OCI-M2 (cell line): ENCODE results near the gene NR1H3.

Source experiments
- DNase-seq: peaks from one replicate; lab custom pipeline; 2025; ENCODE audit not compliant: unreplicated experiment; lab: John Stamatoyannopoulos, UW

Gene NR1H3

DNA sequence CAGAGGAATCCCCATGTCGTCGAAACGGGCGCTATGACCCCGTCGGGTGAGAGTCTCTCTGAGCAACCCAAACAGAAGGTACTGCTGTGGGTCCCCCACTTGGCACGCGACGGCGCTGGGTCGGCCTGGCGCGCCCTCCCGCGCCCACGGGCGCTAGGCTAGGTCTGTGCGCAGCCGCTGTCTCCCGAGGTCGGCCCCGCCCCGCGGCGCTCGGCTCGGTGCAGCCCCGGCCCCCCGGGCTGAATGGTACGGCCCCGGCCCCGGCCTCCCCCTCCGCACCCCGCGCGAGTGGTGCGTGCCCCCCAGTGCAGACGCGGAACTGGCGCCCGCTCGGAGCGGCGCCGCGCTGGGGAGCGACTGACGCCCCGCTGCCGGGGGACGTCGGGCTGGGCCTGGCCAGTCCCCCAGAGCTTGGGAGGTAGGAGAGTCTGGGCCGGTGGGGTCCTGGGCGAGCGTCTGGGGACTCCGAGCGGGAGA is 12.1 kb downstream of the NR1H3 start, which contains the start of gene MADD:
Gene MADD, plus strand, starts transcription at position 305 of the 477 bp plus-strand sequence.
- no peak for DNase-seq

DNA sequence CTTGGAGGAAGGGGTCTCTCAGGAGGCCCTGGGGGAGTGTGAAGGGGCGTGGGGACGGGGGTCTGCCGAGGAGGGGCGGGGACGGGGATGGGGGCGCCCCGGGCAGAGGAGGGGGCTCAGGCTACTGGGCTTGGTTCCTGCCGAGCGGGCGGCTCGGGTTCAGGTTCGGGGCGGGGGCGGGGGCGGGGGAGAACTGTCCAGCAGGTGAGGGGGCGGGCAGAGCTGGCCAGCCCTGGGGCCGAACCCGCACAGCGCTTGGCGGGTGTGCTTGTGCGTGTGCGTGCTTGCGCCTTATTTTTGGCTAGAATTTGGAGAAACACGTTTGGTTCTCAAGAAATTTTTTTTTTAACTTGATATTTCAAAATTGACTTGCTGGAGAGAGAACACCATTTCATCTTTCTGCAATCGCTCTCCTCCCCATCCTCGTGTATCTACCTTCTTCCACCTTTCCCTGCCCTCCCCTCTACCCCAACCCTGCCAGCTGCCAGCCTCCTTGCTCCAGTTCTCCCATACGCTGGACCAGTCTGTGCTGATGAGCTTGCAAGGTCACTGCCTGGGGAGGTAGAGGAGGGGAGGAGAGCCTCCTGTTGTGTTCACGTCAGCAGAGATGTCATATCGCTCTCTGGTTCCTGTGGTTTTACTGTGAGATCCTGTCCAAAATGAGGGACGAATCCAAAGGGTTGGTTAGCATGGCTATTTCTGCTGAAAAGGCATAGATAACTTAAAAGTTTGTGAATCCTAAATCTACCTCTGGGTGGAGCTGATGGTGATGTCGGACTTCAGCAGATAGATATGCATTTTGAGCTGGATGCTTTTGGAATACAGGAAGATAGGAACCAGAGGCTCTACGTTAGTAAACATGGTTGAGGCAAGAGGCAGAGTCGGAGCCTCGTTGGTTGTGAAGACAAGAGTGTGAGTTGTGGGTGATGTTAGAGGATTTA is 12.8 kb downstream of the NR1H3 start:
- no peak for DNase-seq

DNA sequence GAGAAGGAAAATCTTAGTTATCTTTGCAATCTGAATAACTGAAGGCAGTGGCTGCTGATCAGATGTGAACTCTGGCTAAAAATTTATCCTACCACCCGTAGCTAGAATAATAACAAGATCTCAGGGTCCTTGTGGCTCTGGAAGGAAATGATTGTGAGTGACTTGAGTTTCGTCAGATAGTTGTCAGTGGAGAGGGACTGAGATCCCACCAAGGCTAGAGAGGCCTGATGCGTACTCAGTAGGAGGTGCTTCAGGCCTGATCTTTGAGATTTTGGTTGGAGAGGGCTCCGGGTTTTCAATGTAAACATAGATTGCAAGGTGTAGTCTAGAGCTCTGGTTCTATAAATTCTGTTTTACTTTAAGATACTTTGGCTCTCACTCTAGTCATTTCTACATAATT is 13.5 kb downstream of the NR1H3 start:
- no peak for DNase-seq

DNA sequence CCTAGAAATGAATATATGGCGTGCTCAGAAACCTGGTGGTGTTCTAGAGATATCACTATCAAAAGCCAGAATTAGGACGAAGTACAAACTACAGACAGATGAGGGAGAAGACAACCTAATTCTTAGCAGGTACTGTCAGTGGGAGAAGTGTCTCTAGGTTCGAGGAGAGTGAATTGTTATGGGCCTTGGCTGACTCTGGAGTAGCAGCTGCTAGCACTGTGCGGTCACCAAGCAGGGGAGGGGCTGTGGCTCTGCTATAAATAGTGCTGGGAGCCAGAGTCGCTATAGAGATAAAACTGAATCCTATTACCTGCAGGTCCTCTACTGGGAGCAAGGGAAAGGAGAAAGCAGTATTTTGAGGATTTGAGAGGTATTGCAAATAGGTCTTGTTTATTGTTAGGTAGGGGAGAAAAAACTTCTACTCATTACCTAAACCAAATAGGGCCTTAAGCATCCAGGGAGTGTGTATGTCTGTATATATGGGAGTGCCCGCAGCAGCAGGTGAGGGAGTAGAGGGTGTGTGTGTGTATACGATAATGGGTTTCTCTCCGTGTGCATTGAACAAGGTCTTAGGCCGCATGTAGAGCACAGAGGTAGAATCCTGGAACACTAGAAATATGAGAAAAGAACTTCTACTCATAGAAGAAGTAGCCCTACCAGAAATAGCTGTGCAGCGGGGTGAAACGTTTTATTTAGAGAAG is 14.3 kb downstream of the NR1H3 start:
- no peak for DNase-seq

DNA sequence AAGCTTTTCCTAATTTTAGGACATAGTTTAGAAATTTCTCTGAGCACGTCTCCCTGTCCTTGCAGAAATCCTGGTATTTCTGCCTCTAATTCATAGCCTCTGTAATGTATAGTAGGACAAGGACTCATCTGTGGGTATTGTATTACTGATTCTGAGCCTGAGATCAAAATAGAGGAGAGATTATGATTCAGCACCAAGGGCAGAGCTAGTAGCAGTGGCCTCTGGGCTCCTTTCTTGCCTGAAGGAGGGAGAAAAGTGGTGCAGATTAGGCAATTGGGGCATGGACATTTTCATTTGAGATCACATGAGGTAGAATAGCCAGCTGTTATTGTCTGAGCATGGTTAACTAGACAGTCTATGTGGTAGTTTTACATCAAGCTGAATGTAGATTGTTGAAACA is 14.9 kb downstream of the NR1H3 start:
- DNase-seq = no peak

DNA sequence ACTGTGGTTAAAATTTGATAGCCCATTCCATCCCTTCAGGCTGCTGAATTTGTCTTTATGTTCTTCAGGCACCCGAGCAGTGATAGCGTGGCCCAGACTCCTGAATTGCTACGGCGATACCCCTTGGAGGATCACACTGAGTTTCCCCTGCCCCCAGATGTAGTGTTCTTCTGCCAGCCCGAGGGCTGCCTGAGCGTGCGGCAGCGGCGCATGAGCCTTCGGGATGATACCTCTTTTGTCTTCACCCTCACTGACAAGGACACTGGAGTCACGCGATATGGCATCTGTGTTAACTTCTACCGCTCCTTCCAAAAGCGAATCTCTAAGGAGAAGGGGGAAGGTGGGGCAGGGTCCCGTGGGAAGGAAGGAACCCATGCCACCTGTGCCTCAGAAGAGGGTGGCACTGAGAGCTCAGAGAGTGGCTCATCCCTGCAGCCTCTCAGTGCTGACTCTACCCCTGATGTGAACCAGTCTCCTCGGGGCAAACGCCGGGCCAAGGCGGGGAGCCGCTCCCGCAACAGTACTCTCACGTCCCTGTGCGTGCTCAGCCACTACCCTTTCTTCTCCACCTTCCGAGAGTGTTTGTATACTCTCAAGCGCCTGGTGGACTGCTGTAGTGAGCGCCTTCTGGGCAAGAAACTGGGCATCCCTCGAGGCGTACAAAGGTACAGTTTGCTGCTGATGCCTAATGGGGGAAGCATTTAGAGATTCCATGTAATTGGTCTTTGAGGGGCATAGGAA is 16.9 kb downstream of the NR1H3 start:
- no peak for DNase-seq

DNA sequence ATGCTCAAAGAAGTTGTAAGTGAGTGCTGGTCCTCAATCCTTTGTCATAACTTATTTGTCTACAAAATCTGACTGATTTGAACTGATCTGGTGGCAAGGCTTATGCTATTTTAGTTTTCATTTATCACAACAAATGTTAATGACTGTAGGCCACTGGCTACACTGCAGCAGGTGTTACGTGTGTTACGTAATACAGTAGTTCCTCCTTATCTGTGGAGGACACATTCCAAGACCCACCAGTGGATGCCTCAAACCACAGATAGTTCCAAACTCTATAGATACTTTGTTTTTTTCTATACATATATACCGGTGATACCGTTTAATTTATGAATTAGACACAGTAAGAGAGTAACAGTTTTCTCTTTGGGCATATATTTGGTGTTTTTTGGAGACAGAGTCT is 19.1 kb downstream of the NR1H3 start:
- no peak for DNase-seq

DNA sequence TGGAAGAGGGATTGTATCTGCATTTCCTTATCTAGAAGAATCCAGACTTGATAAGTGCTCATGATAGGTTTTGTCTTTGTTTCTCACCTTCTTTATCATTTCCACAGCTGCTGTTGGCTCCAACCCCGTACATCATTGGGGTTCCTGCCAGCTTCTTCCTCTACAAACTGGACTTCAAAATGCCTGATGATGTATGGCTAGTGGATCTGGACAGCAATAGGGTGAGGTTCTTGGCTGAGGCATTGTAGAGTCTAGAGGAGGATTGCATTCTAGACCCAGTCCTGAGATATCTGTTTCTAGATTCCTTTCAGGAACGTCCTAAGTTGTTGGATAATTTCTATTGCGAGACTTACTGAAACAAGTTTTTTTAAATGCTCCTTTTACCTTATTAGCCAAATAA is 20.3 kb downstream of the NR1H3 start:
- no peak for DNase-seq

DNA sequence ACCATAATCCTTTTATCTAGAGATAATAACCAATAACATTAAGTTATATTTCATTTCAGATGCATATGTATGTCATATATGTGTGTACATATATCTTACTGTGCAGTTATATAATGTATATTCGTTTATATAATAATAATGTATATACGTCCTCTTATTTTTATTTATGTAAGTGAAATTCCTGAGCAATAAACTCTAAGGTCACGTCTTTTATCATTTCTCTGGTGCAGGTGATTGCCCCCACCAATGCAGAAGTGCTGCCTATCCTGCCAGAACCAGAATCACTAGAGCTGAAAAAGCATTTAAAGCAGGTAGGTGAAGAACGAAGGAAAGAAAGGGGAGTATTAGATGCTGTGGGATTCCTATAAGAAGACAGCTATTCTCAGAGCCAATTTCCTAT is 21.0 kb downstream of the NR1H3 start:
- DNase-seq = no peak

DNA sequence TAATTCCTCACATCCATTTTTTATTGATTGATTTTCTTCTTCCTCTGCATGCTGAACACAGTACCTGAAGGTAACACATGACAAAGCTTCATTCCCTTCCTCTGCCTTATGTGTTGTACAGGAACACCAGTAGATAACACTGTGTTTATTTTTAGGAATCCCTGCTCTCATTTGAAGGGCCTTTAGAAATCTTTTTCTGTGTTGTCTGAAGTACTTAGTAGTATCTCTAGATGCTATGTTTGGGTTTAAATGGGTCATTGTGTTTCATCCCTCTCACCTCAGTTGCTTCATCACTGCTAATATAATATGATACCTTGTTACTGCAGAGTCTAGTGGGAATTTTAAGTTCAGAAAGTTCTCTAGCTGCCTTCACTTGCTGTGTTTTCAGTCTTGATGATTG is 22.3 kb downstream of the NR1H3 start:
- no peak for DNase-seq

DNA sequence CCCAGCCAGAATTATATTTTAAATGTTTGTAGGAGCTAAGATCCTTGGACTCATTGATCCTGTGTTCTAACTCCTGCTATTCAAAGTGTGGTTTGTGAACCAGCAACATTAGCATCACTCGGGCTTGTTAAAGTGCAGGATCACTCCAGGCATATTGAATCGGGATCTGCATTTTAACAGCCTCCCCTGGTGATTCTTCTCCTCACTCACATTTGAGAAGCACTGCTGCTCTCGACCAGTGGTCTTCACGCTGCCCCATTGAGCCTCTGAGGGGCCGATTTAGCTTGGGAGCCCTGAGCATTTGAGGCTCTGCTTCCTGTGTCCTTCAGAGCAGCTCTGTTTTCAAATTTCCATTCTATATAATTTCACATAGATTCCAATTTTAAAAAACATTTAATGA is 23.1 kb downstream of the NR1H3 start:
- DNase-seq = no peak

DNA sequence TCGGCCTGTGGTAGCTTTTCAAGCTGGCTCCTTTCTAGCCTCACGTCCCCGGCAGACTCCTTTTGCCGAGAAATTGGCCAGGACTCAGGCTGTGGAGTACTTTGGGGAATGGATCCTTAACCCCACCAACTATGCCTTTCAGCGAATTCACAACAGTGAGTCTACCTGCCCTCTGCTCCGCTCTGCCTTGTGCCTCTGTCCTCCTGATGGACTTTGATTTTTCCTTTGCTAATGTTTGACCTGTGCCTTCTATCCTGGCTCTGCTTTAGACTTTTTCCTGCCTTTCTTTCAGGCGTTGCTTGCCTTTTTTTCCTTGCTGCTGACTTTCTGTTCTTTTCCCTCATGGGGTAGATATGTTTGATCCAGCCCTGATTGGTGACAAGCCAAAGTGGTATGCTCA is 24.7 kb downstream of the NR1H3 start:
- DNase-seq = no peak

DNA sequence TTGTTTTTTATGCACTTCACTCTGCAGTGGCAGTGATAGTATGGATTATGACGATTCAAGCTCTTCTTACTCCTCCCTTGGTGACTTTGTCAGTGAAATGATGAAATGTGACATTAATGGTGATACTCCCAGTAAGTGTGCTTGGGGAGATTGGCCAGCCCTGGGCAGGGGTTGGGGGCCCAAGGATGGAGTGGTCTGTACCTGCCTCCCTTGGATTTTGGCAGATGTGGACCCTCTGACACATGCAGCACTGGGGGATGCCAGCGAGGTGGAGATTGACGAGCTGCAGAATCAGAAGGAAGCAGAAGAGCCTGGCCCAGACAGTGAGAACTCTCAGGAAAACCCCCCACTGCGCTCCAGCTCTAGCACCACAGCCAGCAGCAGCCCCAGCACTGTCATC is 26.4 kb downstream of the NR1H3 start:
- DNase-seq = no peak

DNA sequence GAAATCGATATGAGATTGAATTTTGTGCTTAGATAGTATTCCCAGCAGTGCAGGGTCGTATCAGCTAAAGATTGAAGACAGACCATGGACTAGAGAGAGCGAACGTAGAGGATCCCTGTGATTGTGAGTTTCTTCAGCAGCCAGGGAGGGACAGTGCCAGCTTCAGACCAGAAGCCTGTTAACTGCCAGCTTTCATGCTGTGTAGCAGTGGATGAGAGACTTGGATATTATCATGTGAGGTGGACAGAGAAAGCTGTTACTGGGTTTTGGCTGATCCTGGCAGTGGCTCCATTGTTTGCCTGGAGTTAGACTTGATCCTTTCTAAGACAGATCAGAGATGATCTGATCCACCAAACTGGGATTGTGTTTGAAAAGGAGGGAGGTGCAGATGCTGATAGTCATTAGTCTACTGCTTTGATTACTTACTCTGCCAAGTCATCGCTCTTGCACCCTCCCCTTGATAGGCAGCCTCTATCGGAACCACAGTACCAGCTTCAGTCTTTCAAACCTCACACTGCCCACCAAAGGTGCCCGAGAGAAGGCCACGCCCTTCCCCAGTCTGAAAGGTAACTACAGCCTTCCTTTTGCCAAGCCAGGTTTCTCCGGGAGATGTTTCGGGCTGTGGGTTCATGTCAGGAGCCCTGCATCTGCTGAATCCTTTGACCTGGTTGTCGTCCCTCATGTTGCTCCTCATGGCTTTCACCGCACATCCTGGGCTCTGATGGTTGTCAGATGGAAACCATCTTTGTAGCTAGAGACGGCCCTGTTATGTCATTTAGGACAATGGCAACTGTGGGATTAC is 28.4 kb downstream of the NR1H3 start:
- DNase-seq = no peak

DNA sequence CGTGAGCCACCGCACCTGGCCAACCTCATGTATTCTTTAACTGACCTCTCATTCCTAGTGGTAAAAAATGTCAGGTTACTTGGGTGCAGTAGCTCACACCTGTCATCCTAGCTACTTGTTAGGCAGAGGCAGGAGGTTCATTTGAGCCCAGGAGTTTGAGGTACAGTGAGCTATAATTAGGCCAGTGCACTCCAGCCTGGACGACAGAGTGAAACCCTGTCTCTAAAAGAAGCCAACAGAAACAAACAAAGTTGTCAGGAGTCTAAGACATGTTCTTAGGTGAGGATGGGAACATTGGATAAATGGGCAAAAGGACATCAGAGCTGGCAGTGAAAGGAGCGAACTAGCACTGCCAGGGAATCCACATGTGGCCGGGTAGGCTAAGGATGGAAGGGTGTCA is 30.3 kb downstream of the NR1H3 start:
- no peak for DNase-seq

DNA sequence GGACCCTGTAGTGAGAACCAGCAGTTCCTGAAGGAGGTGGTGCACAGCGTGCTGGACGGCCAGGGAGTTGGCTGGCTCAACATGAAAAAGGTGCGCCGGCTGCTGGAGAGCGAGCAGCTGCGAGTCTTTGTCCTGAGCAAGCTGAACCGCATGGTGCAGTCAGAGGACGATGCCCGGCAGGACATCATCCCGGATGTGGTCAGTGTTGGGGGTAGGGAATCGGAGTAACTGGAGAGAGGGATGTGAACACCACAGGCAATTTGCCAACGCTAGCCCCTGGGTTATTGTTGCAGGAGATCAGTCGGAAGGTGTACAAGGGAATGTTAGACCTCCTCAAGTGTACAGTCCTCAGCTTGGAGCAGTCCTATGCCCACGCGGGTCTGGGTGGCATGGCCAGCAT is 32.1 kb downstream of the NR1H3 start:
- no peak for DNase-seq

DNA sequence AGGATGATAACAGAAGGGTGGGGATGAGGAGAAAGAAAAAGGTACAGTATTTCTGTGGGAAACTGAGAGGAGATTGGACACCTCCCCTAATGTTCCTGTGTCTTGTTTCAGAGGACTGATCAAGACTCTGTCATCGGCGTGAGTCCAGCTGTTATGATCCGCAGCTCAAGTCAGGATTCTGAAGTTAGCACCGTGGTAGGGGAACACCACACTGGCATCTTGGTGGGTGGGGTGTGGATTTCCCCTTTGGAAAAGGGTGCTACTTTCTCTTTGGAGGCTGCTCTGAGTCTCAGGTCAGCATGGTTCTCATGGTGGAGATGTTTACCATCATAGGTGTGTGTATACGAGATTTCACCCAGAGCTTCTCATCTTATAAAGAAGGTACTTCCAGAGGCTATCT is 37.6 kb downstream of the NR1H3 start:
- no peak for DNase-seq

DNA sequence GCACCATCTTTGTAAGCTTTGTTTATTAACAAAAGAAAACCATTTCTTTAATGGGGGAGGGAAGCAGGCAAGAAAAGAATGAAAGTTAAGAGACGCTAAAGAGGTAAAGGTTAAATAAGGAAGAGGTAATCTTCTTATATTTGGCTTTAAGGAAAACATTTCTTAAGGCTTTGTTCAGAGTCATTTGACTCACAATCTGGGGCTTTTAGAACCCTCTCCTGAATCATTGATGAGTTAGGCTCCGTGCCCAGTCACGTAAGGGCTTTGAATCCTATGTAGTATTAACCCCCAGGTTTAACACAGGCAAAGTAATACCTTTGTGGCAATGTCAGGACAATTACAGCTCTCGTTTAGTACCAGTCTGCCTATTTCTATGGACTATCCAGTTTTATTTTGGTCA is 38.2 kb downstream of the NR1H3 start:
- no peak for DNase-seq

DNA sequence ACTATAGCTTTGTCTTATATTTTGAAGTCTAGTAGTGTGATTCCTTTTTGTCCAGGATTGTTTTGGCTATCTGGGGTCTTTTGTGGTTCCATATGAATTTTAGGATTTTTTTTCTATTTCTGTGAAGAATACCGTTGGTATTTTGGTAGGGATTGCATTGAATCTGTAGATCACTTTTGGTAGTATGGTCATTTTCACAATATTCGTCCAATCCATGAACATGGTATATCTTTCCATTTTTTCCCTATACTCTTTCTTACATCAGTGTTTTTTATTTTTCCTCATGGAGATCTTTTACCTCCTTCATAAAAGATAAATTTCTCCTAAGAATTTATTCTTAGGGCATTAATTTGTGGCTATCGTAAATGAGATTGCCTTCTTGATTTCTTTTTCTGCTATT is 41.3 kb downstream of the NR1H3 start:
- DNase-seq = no peak

DNA sequence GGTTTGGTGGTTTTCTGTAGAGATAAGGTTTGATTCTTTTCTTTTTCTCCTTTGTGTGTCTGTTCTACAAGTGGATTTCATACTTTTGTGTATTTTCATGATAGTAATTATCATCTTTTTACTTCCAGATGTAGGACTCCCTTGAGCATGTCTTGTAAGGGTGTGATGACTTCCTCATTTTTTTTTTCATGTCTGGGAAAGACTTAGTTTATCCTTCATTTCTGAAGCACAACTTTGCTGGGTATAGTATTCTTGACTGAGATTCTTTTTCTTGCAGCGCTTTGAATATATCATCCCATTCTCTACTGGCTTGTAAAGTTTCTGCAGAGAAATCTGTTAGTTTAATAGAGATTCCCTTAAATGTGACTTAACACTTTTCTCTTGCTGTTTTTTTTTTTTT is 45.1 kb downstream of the NR1H3 start:
- no peak for DNase-seq
